Hepatocyte (in vitro differentiated cells): ENCODE results near the gene PCNT.

ENCODE experiments used
- CTCF ChIP-seq: fragments of 200-600 bp; sonication (generic); IDR thresholded peaks from 2 replicates; pipeline ENCODE4 v1.5.1; 2016; ENCODE audit warnings: antibody characterized with exemption, mild to moderate bottlenecking; ENCODE audit not compliant: poor library complexity
- EZH2 ChIP-seq: fragments of 200-600 bp; sonication (generic); IDR thresholded peaks from 2 replicates; pipeline ENCODE4 v1.6.1; 2016; ENCODE audit warnings: antibody characterized with exemption, mild to moderate bottlenecking, borderline replicate concordance
- EZH2phosphoT487 ChIP-seq: fragments of 200-600 bp; sonication (generic); IDR thresholded peaks from one replicate; pipeline ENCODE4 v1.6.1; 2018; ENCODE audit warnings: antibody characterized with exemption, mild to moderate bottlenecking, low read depth, moderate library complexity; ENCODE audit not compliant: unreplicated experiment, severe bottlenecking

- TF ChIP-seq CTCF (no peak), EZH2phosphoT487 (no peak), EZH2 (no peak)
These were observed 108.0 kb downstream of the PCNT start for GRCh38 chr21:46431884-46432488.
